H54 (cell line): ENCODE measurements around the gene IARS2.
A peak's percentile ranks its signal among the peaks of the same experiment; 100 is the strongest.
"Not testable (repeated sequence)": the region's sequence is repeated elsewhere in the genome, so short reads cannot be mapped to it uniquely, and the experiment has no call there.

Source experiments
- DNase-seq: peaks from one replicate; pipeline ENCODE4 v3.0.0; 2011; ENCODE audit warnings: low spot score, mixed read lengths; ENCODE audit not compliant: insufficient read length
- FAIRE-seq: peaks from 3 replicates; lab custom pipeline; 2011; peaks lifted over from hg19 to GRCh38; lab: Jason Lieb, UNC
- POLR2A ChIP-seq: IDR thresholded peaks from 2 replicates; pipeline ENCODE4 v1.6.1; 2011; ENCODE audit warnings: low read depth, mild to moderate bottlenecking, low read length

IARS2 gene

GRCh38 chr1:220089650-220090556 is 4.0 kb upstream of the IARS2 start, which contains the start of gene BPNT1:
Gene BPNT1, minus strand, starts transcription at chr1:220089788. Its CDS starts 9,942 bp downstream, at chr1:220079846.
- TF ChIP-seq POLR2A = peak; percentile 87
- DNase-seq = peak; percentile 76
- peak; percentile 97 for FAIRE-seq

GRCh38 chr1:220092694-220093093 is 1.2 kb upstream of the IARS2 start:
- no peak for FAIRE-seq
- no peak for DNase-seq
- TF ChIP-seq POLR2A = no peak

GRCh38 chr1:220093361-220094015 is 444 bp upstream of the IARS2 start:
- FAIRE-seq (no peak), DNase-seq (no peak)

GRCh38 chr1:220099826-220100225 is 5.9 kb downstream of the IARS2 start:
- FAIRE-seq = no peak
- TF ChIP-seq POLR2A = no peak
- DNase-seq = no peak

More at GRCh38 chr1:220093361-220094015, 444 bp upstream of the IARS2 start:
- no peak for TF ChIP-seq POLR2A

- FAIRE-seq, DNase-seq: not testable (repeated sequence)
Observed at GRCh38 chr1:220110473-220110872, 16.5 kb downstream of the IARS2 start.

- not testable (repeated sequence) for FAIRE-seq, DNase-seq
Observed at GRCh38 chr1:220112600-220112999, 18.7 kb downstream of the IARS2 start.

GRCh38 chr1:220113136-220113695 is 19.3 kb downstream of the IARS2 start:
- DNase-seq (no peak), FAIRE-seq (no peak)
- TF ChIP-seq POLR2A = no peak

GRCh38 chr1:220119043-220119512 is 25.1 kb downstream of the IARS2 start:
- no peak for TF ChIP-seq POLR2A
- no peak for DNase-seq
- no peak for FAIRE-seq

- DNase-seq (no peak), FAIRE-seq (no peak)
- no peak for TF ChIP-seq POLR2A
Observed at GRCh38 chr1:220121791-220122530, 28.0 kb downstream of the IARS2 start.

GRCh38 chr1:220123066-220123465 is 29.1 kb downstream of the IARS2 start:
- TF ChIP-seq POLR2A = no peak
- FAIRE-seq = no peak
- DNase-seq = no peak

- DNase-seq (no peak), FAIRE-seq (no peak)
Observed at GRCh38 chr1:220123889-220124288, 30.0 kb downstream of the IARS2 start.

GRCh38 chr1:220124542-220124941 is 30.6 kb downstream of the IARS2 start:
- FAIRE-seq (no peak), DNase-seq (no peak)
- TF ChIP-seq POLR2A = no peak

More at GRCh38 chr1:220123889-220124288, 30.0 kb downstream of the IARS2 start:
- no peak for TF ChIP-seq POLR2A

- DNase-seq (no peak), FAIRE-seq (no peak)
- no peak for TF ChIP-seq POLR2A
Observed at GRCh38 chr1:220127076-220127475, 33.1 kb downstream of the IARS2 start.
